GM12892 (cell line): ENCODE data around the gene PIP4K2A.

Experiments used
- POLR2A ChIP-seq: IDR thresholded peaks from 2 replicates; pipeline ENCODE4 v1.6.1; 2011; ENCODE audit warnings: low read depth, low read length, control low read depth
- POLR2AphosphoS5 ChIP-seq: IDR thresholded peaks from 2 replicates; pipeline ENCODE4 v1.6.1; 2011; ENCODE audit warnings: low read depth, low read length, control low read depth
- TAF1 ChIP-seq: IDR thresholded peaks from 2 replicates; pipeline ENCODE4 v1.6.1; 2011; ENCODE audit warnings: low read depth, mild to moderate bottlenecking, control low read depth, low read length, borderline replicate concordance

- TF ChIP-seq POLR2A (no peak), POLR2AphosphoS5 (no peak), TAF1 (no peak)
These were observed 222.3 kb downstream of the PIP4K2A start for GRCh38 chr10:22491931-22492615.
